DOHH2 (cell line): ENCODE results near the gene KCNJ3.

Experiments
- H3F3A ChIP-seq: fragments of 200-600 bp; sonication (generic), shearing (Covaris generic); 2 replicates; pipeline ENCODE4 v1.6.0; 2016; ENCODE audit warnings: antibody characterized with exemption, mild to moderate bottlenecking; ENCODE audit not compliant: control insufficient read depth, insufficient read depth
- H3K27ac ChIP-seq: fragments of 200-600 bp; sonication (generic); 2 replicates; pipeline ENCODE4 v1.5.1; 2014; ENCODE audit warnings: low read depth, mild to moderate bottlenecking, low read length, moderate library complexity
- H3K27me3 ChIP-seq: fragments of 200-600 bp; sonication (generic); 2 replicates; pipeline ENCODE4 v1.6.1; 2014; ENCODE audit warnings: mild to moderate bottlenecking, low read length, mixed read lengths; ENCODE audit not compliant: control insufficient read depth
- H3K36me3 ChIP-seq: fragments of 200-600 bp; sonication (generic); 2 replicates; pipeline ENCODE4 v1.6.1; 2014; ENCODE audit warnings: mild to moderate bottlenecking, low read length, moderate library complexity, mixed read lengths; ENCODE audit not compliant: control insufficient read depth
- H3K4me1 ChIP-seq: fragments of 200-600 bp; sonication (generic); 2 replicates; pipeline ENCODE4 v1.6.1; 2014; ENCODE audit warnings: mild to moderate bottlenecking, low read length, mixed read lengths; ENCODE audit not compliant: control insufficient read depth
- H3K4me2 ChIP-seq: fragments of 200-600 bp; sonication (generic); 2 replicates; pipeline ENCODE4 v1.6.0; 2014; ENCODE audit warnings: mild to moderate bottlenecking, low read length, moderate library complexity
- H3K4me3 ChIP-seq: fragments of 200-600 bp; sonication (generic); 2 replicates; pipeline ENCODE4 v1.5.1; 2014; ENCODE audit warnings: mild to moderate bottlenecking, low read length, mixed read lengths
- H3K79me2 ChIP-seq: fragments of 200-600 bp; sonication (generic); 2 replicates; pipeline ENCODE4 v1.6.1; 2014; ENCODE audit warnings: mild to moderate bottlenecking, low read length, mixed read lengths; ENCODE audit not compliant: control insufficient read depth
- H3K9me2 ChIP-seq: fragments of 200-600 bp; sonication (generic); replicated peaks from 2 replicates; pipeline ENCODE4 v1.6.1; 2014; ENCODE audit warnings: mild to moderate bottlenecking, low read length, mixed read lengths; ENCODE audit not compliant: control insufficient read depth
- H3K9me3 ChIP-seq: fragments of 200-600 bp; sonication (generic); 2 replicates; pipeline ENCODE4 v1.6.1; 2014; ENCODE audit warnings: antibody characterized with exemption, low read length, mixed read lengths; ENCODE audit not compliant: control insufficient read depth, insufficient read depth
- H4K20me1 ChIP-seq: fragments of 200-600 bp; sonication (generic); 2 replicates; pipeline ENCODE4 v1.6.0; 2014; ENCODE audit warnings: low read depth, mild to moderate bottlenecking, antibody characterized with exemption, low read length, moderate library complexity; ENCODE audit not compliant: control insufficient read depth, insufficient read depth
- EZH2phosphoT487 ChIP-seq: fragments of 200-600 bp; sonication (generic); IDR thresholded peaks from 2 replicates; pipeline ENCODE4 v1.6.1; 2017; ENCODE audit warnings: borderline replicate concordance, mild to moderate bottlenecking, antibody characterized with exemption, low read length, moderate library complexity, mixed read lengths
- TF ChIP-seq, protein P1 (sequence below): fragments of 200-600 bp; sonication (generic); IDR thresholded peaks from one replicate; pipeline ENCODE4 v1.5.1; 2014; ENCODE audit warnings: antibody characterized with exemption, mild to moderate bottlenecking, low read depth, low read length; ENCODE audit not compliant: poor library complexity, severe bottlenecking

Gene KCNJ3

DNA sequence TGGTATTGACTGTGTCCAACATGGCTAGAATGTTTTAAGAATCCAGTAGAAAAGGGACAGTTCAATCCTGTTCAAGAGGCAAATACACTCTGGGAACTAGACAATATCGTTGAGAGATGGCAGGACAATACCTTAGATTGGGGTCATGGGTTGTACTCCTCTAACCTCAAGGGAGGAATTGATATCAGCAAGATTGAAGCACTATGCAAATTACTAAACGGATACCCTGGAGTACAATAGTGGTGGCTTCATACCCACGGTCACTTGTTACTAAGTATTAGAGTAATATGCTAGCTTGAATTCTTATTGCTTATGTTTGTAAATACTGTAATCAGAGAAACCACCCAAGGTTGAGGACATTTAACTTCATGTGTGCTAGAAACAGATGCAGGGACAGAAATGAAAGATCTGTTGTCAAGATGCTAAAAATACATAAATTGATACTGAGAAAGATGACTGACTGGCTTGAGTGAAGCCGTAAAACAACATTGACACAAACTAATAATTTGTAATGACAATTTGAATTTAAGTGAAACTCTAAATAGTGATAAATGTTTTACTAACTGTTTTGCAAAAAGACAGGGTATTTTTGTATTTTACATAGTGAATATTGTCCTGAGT lies 73.3 kb downstream of the KCNJ3 start:
- Histone ChIP-seq H3K4me1 (no peaks in the 10 kb centered on the region), H3K9me3 (no peaks in the 10 kb centered on the region), H3F3A (no peaks in the 10 kb centered on the region), H3K4me2 (no peak overlapping the region), H3K79me2 (no peaks in the 10 kb centered on the region), H3K27ac (no peak overlapping the region), H3K9me2 (no peaks in the 10 kb centered on the region), H3K4me3 (no peak overlapping the region), H3K27me3 (no peaks in the 10 kb centered on the region), H4K20me1 (no peaks in the 10 kb centered on the region), H3K36me3 (no peaks in the 10 kb centered on the region)
- no peak for TF ChIP-seq EZH2phosphoT487
- TF ChIP-seq, protein P1, sequence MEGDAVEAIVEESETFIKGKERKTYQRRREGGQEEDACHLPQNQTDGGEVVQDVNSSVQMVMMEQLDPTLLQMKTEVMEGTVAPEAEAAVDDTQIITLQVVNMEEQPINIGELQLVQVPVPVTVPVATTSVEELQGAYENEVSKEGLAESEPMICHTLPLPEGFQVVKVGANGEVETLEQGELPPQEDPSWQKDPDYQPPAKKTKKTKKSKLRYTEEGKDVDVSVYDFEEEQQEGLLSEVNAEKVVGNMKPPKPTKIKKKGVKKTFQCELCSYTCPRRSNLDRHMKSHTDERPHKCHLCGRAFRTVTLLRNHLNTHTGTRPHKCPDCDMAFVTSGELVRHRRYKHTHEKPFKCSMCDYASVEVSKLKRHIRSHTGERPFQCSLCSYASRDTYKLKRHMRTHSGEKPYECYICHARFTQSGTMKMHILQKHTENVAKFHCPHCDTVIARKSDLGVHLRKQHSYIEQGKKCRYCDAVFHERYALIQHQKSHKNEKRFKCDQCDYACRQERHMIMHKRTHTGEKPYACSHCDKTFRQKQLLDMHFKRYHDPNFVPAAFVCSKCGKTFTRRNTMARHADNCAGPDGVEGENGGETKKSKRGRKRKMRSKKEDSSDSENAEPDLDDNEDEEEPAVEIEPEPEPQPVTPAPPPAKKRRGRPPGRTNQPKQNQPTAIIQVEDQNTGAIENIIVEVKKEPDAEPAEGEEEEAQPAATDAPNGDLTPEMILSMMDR, result no peak

- TF ChIP-seq, protein P1, result no peak
- no peak for TF ChIP-seq EZH2phosphoT487
- H3K9me2 ChIP-seq, result no peaks in the 10 kb centered on the region
- no peaks in the 10 kb centered on the region for H3K4me1 ChIP-seq
- no peaks in the 10 kb centered on the region for H3F3A ChIP-seq
- no peaks in the 10 kb centered on the region for H3K79me2 ChIP-seq
- no peak overlapping the region for H3K27ac ChIP-seq
- no peaks in the 10 kb centered on the region for H3K36me3 ChIP-seq
- no peak overlapping the region for H3K4me2 ChIP-seq
- no peak overlapping the region for H3K4me3 ChIP-seq
- H4K20me1 ChIP-seq, result no peaks in the 10 kb centered on the region
- no peaks in the 10 kb centered on the region for H3K27me3 ChIP-seq
- no peaks in the 10 kb centered on the region for H3K9me3 ChIP-seq
These were observed 78.3 kb downstream of the KCNJ3 start for GRCh38 chr2:154776825-154777224.

GRCh38 chr2:154794406-154794805 lies 95.9 kb downstream of the KCNJ3 start:
- TF ChIP-seq, protein P1, result no peak
- no peak for TF ChIP-seq EZH2phosphoT487
- no peaks in the 10 kb centered on the region for H3K36me3 ChIP-seq

More at GRCh38 chr2:154794406-154794805, 95.9 kb downstream of the KCNJ3 start:
- Histone ChIP-seq H3K27ac (no peak overlapping the region), H3F3A (no peaks in the 10 kb centered on the region), H3K4me1 (no peaks in the 10 kb centered on the region), H4K20me1 (no peaks in the 10 kb centered on the region), H3K4me3 (no peak overlapping the region), H3K79me2 (no peaks in the 10 kb centered on the region), H3K9me2 (no peaks in the 10 kb centered on the region), H3K4me2 (no peak overlapping the region), H3K27me3 (no peaks in the 10 kb centered on the region), H3K9me3 (no peaks in the 10 kb centered on the region)
